RKO (cell line): ENCODE data around the gene TEFM.
"Not testable (repeated sequence)": the region's sequence is repeated elsewhere in the genome, so short reads cannot be mapped to it uniquely, and the experiment has no call there.

Experiments used
- DNase-seq: peaks from one replicate; pipeline ENCODE4 v3.0.0-alpha.2; 2016; ENCODE audit warnings: low spot score

The TEFM gene

GRCh38 chr17:30906101-30906911, at the start of gene TEFM:
TSS of gene TEFM (minus strand) at chr17:30906238. CDS start at chr17:30906198, 40 bp downstream.
- DNase-seq = peak; percentile 93

- no peak for DNase-seq
Observed at GRCh38 chr17:30954046-30954830, 48.2 kb upstream of the TEFM start.

GRCh38 chr17:30952638-30953393, 46.8 kb upstream of the TEFM start:
- no peak for DNase-seq

- peak; percentile 37 for DNase-seq
Observed at GRCh38 chr17:30950669-30951399, 44.8 kb upstream of the TEFM start.

GRCh38 chr17:30950189-30950588, 44.2 kb upstream of the TEFM start:
- DNase-seq = no peak

GRCh38 chr17:30947796-30948195, 41.8 kb upstream of the TEFM start:
- DNase-seq = no peak

- no peak for DNase-seq
Observed at GRCh38 chr17:30942308-30943079, 36.5 kb upstream of the TEFM start.

- no peak for DNase-seq
Observed at GRCh38 chr17:30939051-30939689, 33.1 kb upstream of the TEFM start.

GRCh38 chr17:30933966-30934365, 27.9 kb upstream of the TEFM start:
- DNase-seq = no peak

GRCh38 chr17:30931582-30931981, 25.5 kb upstream of the TEFM start:
- not testable (repeated sequence) for DNase-seq

GRCh38 chr17:30930495-30930894, 24.5 kb upstream of the TEFM start:
- no peak for DNase-seq

- DNase-seq = not testable (repeated sequence)
Observed at GRCh38 chr17:30929861-30930260, 23.8 kb upstream of the TEFM start.

- no peak for DNase-seq
Observed at GRCh38 chr17:30929081-30929633, 23.1 kb upstream of the TEFM start.

GRCh38 chr17:30928584-30928983, 22.5 kb upstream of the TEFM start:
- no peak for DNase-seq

GRCh38 chr17:30927756-30928155, 21.7 kb upstream of the TEFM start:
- DNase-seq = no peak

GRCh38 chr17:30926516-30926915, 20.5 kb upstream of the TEFM start:
- DNase-seq = no peak

- no peak for DNase-seq
Observed at GRCh38 chr17:30924341-30924740, 18.3 kb upstream of the TEFM start.

GRCh38 chr17:30922235-30923030, 16.4 kb upstream of the TEFM start:
- DNase-seq = no peak

- no peak for DNase-seq
Observed at GRCh38 chr17:30921544-30922196, 15.6 kb upstream of the TEFM start, which contains the start of gene ADAP2. TSS of gene ADAP2 (plus strand) at chr17:30921945. CDS start at chr17:30922015, 70 bp downstream.
